ENCODE results near the gene HSF2.

DNA sequence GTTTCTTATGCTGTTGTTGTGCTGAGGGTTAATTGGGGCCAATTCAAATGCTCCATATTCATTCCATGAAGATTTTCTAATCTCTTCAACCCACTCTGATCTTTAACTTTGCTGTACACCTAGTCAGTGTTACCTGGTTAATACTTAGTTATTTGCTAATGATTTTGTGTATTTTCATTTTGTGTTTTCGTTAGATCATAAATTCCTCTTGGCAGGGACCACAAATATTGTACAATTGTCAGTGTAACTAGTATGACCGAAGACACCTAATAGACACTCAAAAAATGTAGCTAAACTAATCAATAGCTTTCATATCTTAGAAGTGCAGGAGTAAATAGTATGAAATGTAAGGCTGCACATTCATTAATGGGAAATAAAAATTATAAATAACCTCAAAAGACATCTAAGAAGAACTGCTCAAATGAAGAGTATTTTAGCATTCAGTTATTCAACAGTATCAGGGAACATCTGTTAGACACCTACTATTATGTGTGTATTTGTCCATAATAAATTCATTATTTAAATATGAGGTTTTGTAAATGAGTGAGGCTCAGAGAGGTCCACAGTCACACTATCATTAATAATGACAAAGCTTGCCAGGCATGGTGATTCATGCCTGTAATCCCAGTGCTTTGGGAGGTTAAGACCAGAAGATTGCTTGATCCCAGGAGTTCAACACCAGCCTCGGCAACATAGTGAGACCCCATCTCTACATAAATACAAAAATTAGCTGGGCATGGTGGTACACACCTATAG is 13.4 kb upstream of the HSF2 start:
- TF ChIP-seq, protein P1, sequence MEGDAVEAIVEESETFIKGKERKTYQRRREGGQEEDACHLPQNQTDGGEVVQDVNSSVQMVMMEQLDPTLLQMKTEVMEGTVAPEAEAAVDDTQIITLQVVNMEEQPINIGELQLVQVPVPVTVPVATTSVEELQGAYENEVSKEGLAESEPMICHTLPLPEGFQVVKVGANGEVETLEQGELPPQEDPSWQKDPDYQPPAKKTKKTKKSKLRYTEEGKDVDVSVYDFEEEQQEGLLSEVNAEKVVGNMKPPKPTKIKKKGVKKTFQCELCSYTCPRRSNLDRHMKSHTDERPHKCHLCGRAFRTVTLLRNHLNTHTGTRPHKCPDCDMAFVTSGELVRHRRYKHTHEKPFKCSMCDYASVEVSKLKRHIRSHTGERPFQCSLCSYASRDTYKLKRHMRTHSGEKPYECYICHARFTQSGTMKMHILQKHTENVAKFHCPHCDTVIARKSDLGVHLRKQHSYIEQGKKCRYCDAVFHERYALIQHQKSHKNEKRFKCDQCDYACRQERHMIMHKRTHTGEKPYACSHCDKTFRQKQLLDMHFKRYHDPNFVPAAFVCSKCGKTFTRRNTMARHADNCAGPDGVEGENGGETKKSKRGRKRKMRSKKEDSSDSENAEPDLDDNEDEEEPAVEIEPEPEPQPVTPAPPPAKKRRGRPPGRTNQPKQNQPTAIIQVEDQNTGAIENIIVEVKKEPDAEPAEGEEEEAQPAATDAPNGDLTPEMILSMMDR (IDR thresholded peaks at IDR 0.05): no peak
- no peak for TF ChIP-seq POLR2A (IDR thresholded peaks at IDR 0.05)
